Measurements from ENCODE around the gene ACER3.

ACER3 gene

GRCh38 chr11:76880956-76881355 lies 20.2 kb downstream of the ACER3 start:
- ATAC-seq, result no peak
- TF ChIP-seq OSR1 (CRISPR knock-in tag; IDR thresholded peaks at IDR 0.05) (no peak), ARNTL (CRISPR knock-in tag; IDR thresholded peaks at IDR 0.05; ENCODE audit: borderline replicate concordance, low read depth) (no peak), ZNF8 (CRISPR knock-in tag; IDR thresholded peaks at IDR 0.05) (no peak), ZNF70 (CRISPR knock-in tag; IDR thresholded peaks at IDR 0.05) (no peak), ZFP30 (CRISPR knock-in tag; IDR thresholded peaks at IDR 0.05) (no peak), CREB5 (CRISPR knock-in tag; IDR thresholded peaks at IDR 0.05; ENCODE audit: low read depth) (no peak), TOX (CRISPR knock-in tag; IDR thresholded peaks at IDR 0.05; ENCODE audit: borderline replicate concordance) (no peak), ZC3H10 (CRISPR knock-in tag; IDR thresholded peaks at IDR 0.05) (no peak), SNAI2 (CRISPR knock-in tag; IDR thresholded peaks at IDR 0.05) (no peak), ISL1 (CRISPR knock-in tag; IDR thresholded peaks at IDR 0.05) (no peak), RARB (CRISPR knock-in tag; IDR thresholded peaks at IDR 0.05) (no peak), GLIS3 (CRISPR knock-in tag; IDR thresholded peaks at IDR 0.05) (no peak), CSDC2 (CRISPR knock-in tag; IDR thresholded peaks at IDR 0.05) (no peak), BACH2 (CRISPR knock-in tag; IDR thresholded peaks at IDR 0.05; ENCODE audit: borderline replicate concordance) (no peak), CSRNP3 (CRISPR knock-in tag; IDR thresholded peaks at IDR 0.05) (no peak), POU6F1 (CRISPR knock-in tag; IDR thresholded peaks at IDR 0.05; ENCODE audit: borderline replicate concordance, low read depth) (no peak), PPARA (CRISPR knock-in tag; IDR thresholded peaks at IDR 0.05; ENCODE audit: borderline replicate concordance) (no peak), ESRRG (CRISPR knock-in tag; IDR thresholded peaks at IDR 0.05) (no peak), TCF4 (CRISPR knock-in tag; IDR thresholded peaks at IDR 0.05; ENCODE audit: borderline replicate concordance) (no peak), ZNF565 (CRISPR knock-in tag; conservative IDR thresholded peaks at IDR 0.05; ENCODE audit: low read depth) (no peak)

GRCh38 chr11:76885390-76886097 lies 24.8 kb downstream of the ACER3 start:
- peak; percentile 47 for ATAC-seq
- TF ChIP-seq ZC3H10 (CRISPR knock-in tag; IDR thresholded peaks at IDR 0.05) (no peak), TSHZ2 (CRISPR knock-in tag; IDR thresholded peaks at IDR 0.05) (no peak), GLIS3 (CRISPR knock-in tag; IDR thresholded peaks at IDR 0.05) (no peak), RARB (CRISPR knock-in tag; IDR thresholded peaks at IDR 0.05) (no peak), CSRNP3 (CRISPR knock-in tag; IDR thresholded peaks at IDR 0.05) (no peak), CREB5 (CRISPR knock-in tag; IDR thresholded peaks at IDR 0.05; ENCODE audit: low read depth) (no peak), ESRRG (CRISPR knock-in tag; IDR thresholded peaks at IDR 0.05) (no peak), PATZ1 (CRISPR knock-in tag; IDR thresholded peaks at IDR 0.05; ENCODE audit: borderline replicate concordance) (no peak), SNAI2 (CRISPR knock-in tag; IDR thresholded peaks at IDR 0.05) (no peak), ISL1 (CRISPR knock-in tag; IDR thresholded peaks at IDR 0.05) (no peak), PPARA (CRISPR knock-in tag; IDR thresholded peaks at IDR 0.05; ENCODE audit: borderline replicate concordance) (no peak)

Data from SK-N-SH treated with all-trans-retinoic acid at 6 μM for 48 hours (cell line).